ENCODE measurements around the gene ELMO3. TPM values are rescaled to one million over a fixed set of nuclear protein-coding genes. Genes with fewer than 3 reads are reported as not detected.

Gene ELMO3
- total and polyA plus RNA-seq, 2 of the 13 experiments (the other 11 are each of a cell fraction or from before 2014, with no cell fraction given): 2.6 to 4.0 TPM

GRCh38 chr16:67184995-67185650 lies 13.8 kb upstream of the ELMO3 start:
- no peak overlapping the region for H3K27ac ChIP-seq (ENCODE audit: extremely low read length, insufficient read depth, low read length)
- no TSS peak for BruUV-seq (replicated peaks)
- peaks cover 7 to 10% of the 10 kb centered on the region in 2 experiments; a peak in 2 of 5 replicates for H3K27me3 ChIP-seq (ENCODE audit: control insufficient read depth in 1 of 2, insufficient read depth in 2 of 2, low read length in 2 of 2)
- H2AFZ ChIP-seq (ENCODE audit: low read length): no peak overlapping the region
- in situ Hi-C loops (cut with HindIII; ENCODE audit: extremely low pct_ligation_motif_present, low pct_unique_long_range_greater_than_20kb): loop anchor here (5.0 kb wide), 1 partner anchor 208 kb away; no protein-coding TSS in a partner anchor
- H3K36me3 ChIP-seq (replicated peaks in 1 of 2; ENCODE audit: control insufficient read depth in 1 of 2, insufficient read depth in 2 of 2, low read length in 2 of 2): no peaks in the 10 kb centered on the region
- peak overlapping the region; percentile 96 for H3K4me2 ChIP-seq (ENCODE audit: low read depth, low read length)
- H4K20me1 ChIP-seq (ENCODE audit: insufficient read depth, low read length): no peaks in the 10 kb centered on the region
- DNase-seq (ENCODE audit: low spot score) (peak; percentile 86), FAIRE-seq (peak; percentile 94), ATAC-seq (peak; percentile 70)
- no peaks in the 10 kb centered on the region for H3K9me3 ChIP-seq (ENCODE audit: low read length)
- peaks cover 48% of the 10 kb centered on the region for H3K4me1 ChIP-seq (ENCODE audit: insufficient read depth, low read length)
- H3K79me2 ChIP-seq (ENCODE audit: insufficient read depth, low read length): no peaks in the 10 kb centered on the region
- ChIA-PET CTCF (ENCODE audit: low intra/inter-chr PET ratio, low total read pairs) (interaction anchor here (0.8 to 2.7 kb wide), 8 partner anchors 11 to 290 kb away, joined by 3 to 28 read pairs (median 4); no protein-coding TSS in a partner anchor), POLR2A (interaction anchor here (1.0 to 2.8 kb wide), 8 partner anchors 12 to 167 kb away, joined by 4 to 18 read pairs (median 6); partner anchors contain the start of genes CBFB, FHOD1, NOL3 and TMEM208)
- peak overlapping the region; percentile 93; the same call in 1 of the 2 replicates for H3K9ac ChIP-seq (ENCODE audit: insufficient read depth, low read depth, low read length)
- peak overlapping the region in 2 of 3 experiments; percentile 82 to 98; a peak in 4 of 6 replicates for H3K4me3 ChIP-seq (replicated peaks in 1 of 3; ENCODE audit: insufficient read depth in 1 of 3, low read depth in 2 of 3, low read length in 3 of 3)
- intact Hi-C loops (cut with micrococcal nuclease; ENCODE audit: unreplicated experiment): loop anchor here (1.0 to 5.0 kb wide), 3 partner anchors 42 to 208 kb away; partner anchors contain the start of gene TMEM208
- WGBS (ENCODE audit: low lambda C conversion rate): 36% methylated on average over 34 of the region's 43 CpGs
- TF ChIP-seq PHB2 (IDR thresholded peaks at IDR 0.05; ENCODE audit: partially characterized antibody) (no peak), ZBTB38 (CRISPR knock-in tag; IDR thresholded peaks at IDR 0.05) (peak; percentile 66; the same call in 1 of the 2 replicates), BATF2 (CRISPR knock-in tag; IDR thresholded peaks at IDR 0.05) (no peak; the same call in 1 of the 2 replicates), ZNF577 (CRISPR knock-in tag; IDR thresholded peaks at IDR 0.05; ENCODE audit: borderline replicate concordance, low read depth) (no peak), ZNF263 (CRISPR knock-in tag; IDR thresholded peaks at IDR 0.05) (peak; percentile 55), ZNF839 (CRISPR knock-in tag; IDR thresholded peaks at IDR 0.05; ENCODE audit: borderline replicate concordance) (peak; percentile 94), BRCA1 (CRISPR knock-in tag; IDR thresholded peaks at IDR 0.05) (no peak), NFRKB (IDR thresholded peaks at IDR 0.05) (no peak), ZNF891 (CRISPR knock-in tag; IDR thresholded peaks at IDR 0.05) (peak; percentile 94), RARG (CRISPR knock-in tag; IDR thresholded peaks at IDR 0.05; ENCODE audit: low read depth) (no peak), PITX1 (CRISPR knock-in tag; IDR thresholded peaks at IDR 0.05) (peak; percentile 85; the same call in 1 of the 2 replicates), ZBTB3 (CRISPR knock-in tag; IDR thresholded peaks at IDR 0.05; ENCODE audit: borderline replicate concordance, low read depth) (no peak), ZBTB8A (CRISPR knock-in tag; IDR thresholded peaks at IDR 0.05; ENCODE audit: borderline replicate concordance, low read depth) (no peak), MEF2D (CRISPR knock-in tag; IDR thresholded peaks at IDR 0.05) (peak; percentile 87), SKI (IDR thresholded peaks at IDR 0.05; ENCODE audit: partially characterized antibody) (peak; percentile 48), REXO4 (CRISPR knock-in tag; IDR thresholded peaks at IDR 0.05; ENCODE audit: borderline replicate concordance) (no peak), DMTF1 (CRISPR knock-in tag; IDR thresholded peaks at IDR 0.05) (no peak), ZNF451 (CRISPR knock-in tag; IDR thresholded peaks at IDR 0.05) (no peak; the same call in 1 of the 2 replicates), PAX8 (CRISPR knock-in tag; IDR thresholded peaks at IDR 0.05; ENCODE audit: borderline replicate concordance) (no peak)
- TF ChIP-seq, protein P1, sequence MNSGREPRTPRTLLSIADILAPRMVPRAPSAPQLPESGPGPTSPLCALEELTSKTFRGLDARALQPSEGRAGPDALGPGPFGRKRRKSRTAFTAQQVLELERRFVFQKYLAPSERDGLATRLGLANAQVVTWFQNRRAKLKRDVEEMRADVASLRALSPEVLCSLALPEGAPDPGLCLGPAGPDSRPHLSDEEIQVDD (CRISPR knock-in tag; IDR thresholded peaks at IDR 0.05; ENCODE audit: borderline replicate concordance): peak; percentile 83; the same call in 1 of the 2 replicates

All from HepG2 (cell line).